Esophagus muscularis mucosa (tissue), 4 donors: ENCODE data around the gene CNGA2. TPM values are rescaled to one million over a fixed set of nuclear protein-coding genes. Genes with fewer than 3 reads are reported as not detected.

Experiments
- DNase-seq: peaks from one replicate; pipeline ENCODE4 v3.0.0-alpha.2; 2017; ENCODE audit errors: extremely low spot score
- H3K27ac ChIP-seq, 4 donors: fragments of 200-600 bp; sonication (generic); replicated peaks in 1 of 4; 1 replicate in 3 of 4; 2 replicates in 1 of 4; pipeline ENCODE4 v1.5.1; 2016 to 2019; ENCODE audit warnings: mild to moderate bottlenecking in 1 of 4
- H3K27me3 ChIP-seq, 4 donors: fragments of 200-600 bp; sonication (generic); one replicate each; pipeline versions ENCODE4 v1.5.1 to v1.6.0; 2016 to 2019
- H3K36me3 ChIP-seq, 4 donors: fragments of 200-600 bp; sonication (generic); one replicate each; pipeline ENCODE4 v1.5.1; 2016 to 2019
- H3K4me1 ChIP-seq, 4 donors: fragments of 200-600 bp; sonication (generic); one replicate each; pipeline ENCODE4 v1.5.1; 2016 to 2019
- H3K4me3 ChIP-seq, 4 donors: fragments of 200-600 bp; sonication (generic); 1 replicate in 2 of 4; 2 replicates in 2 of 4; pipeline ENCODE4 v1.5.1; 2016 to 2019; ENCODE audit warnings: mild to moderate bottlenecking in 4 of 4, moderate library complexity in 1 of 4
- H3K9me3 ChIP-seq, 4 donors: fragments of 200-600 bp; sonication (generic); 1 replicate in 3 of 4; 2 replicates in 1 of 4; pipeline ENCODE4 v1.5.1; 2016 to 2019
- CTCF ChIP-seq, 3 experiments: fragments of 200-600 bp in 2 of 3; fragments of 450-650 bp in 1 of 3; sonication (generic) in 2 of 3; IDR thresholded peaks; one replicate each; pipeline ENCODE4 v1.5.1; 2017 to 2019; ENCODE audit warnings: antibody characterized with exemption in 3 of 3, mild to moderate bottlenecking in 2 of 3, moderate library complexity in 1 of 3
- EP300 ChIP-seq: sonication (generic); formaldehyde crosslinking; IDR thresholded peaks from one replicate; pipeline ENCODE4 v1.6.1; 2017; ENCODE audit warnings: antibody characterized with exemption
- POLR2A ChIP-seq: fragments of 450-650 bp; IDR thresholded peaks from one replicate; pipeline ENCODE4 v1.6.1; 2017; ENCODE audit warnings: antibody characterized with exemption, moderate library complexity, mild to moderate bottlenecking, low read depth
- POLR2AphosphoS5 ChIP-seq, 2 donors: sonication (generic); formaldehyde crosslinking; IDR thresholded peaks; one replicate each; pipeline ENCODE4 v1.6.1; 2017; ENCODE audit warnings: antibody characterized with exemption in 2 of 2
- WGBS: methylation state at CpG from one replicate; pipeline ENCODE4 v1.1.5; 2018; 5-methylcytosine and 5-hydroxymethylcytosine counted together
- intact Hi-C: fragments of 100-400 bp; cut with DNase I; formaldehyde crosslinking; loops from one replicate; pipeline ENCODE4 v1.15.1; 2023
- total RNA-seq, 4 donors: library from RNA; depleted of rRNA; stranded (reverse); fragments of >200 nt; gene quantifications; one replicate each; pipeline versions ENCODE4 v1.1.0 to v1.2.1, GENCODE V29; 2016

Gene CNGA2
- total RNA-seq, 4 donors from 2014 or later: not detected

- no peak overlapping the region for H3K4me3 ChIP-seq
- H3K36me3 ChIP-seq: no peaks in the 10 kb centered on the region
- H3K27me3 ChIP-seq: peaks cover 0 to 10% (median 0%) of the 10 kb centered on the region in 4 donors
- no peak for DNase-seq
- no peak overlapping the region for H3K27ac ChIP-seq
- peaks cover 0 to 10% (median 5%) of the 10 kb centered on the region in 4 donors for H3K4me1 ChIP-seq
- H3K9me3 ChIP-seq: no peaks in the 10 kb centered on the region
- intact Hi-C loops: no loop called here
- WGBS: 77% methylated on average over 9 of the region's 9 CpGs
- TF ChIP-seq POLR2AphosphoS5 (IDR thresholded peaks at IDR 0.05) (no peak), EP300 (no peak), CTCF (IDR thresholded peaks at IDR 0.05) (no peak), POLR2A (no peak)
These were observed 34.8 kb upstream of the CNGA2 start for GRCh38 chrX:151699746-151700145.

GRCh38 chrX:151700581-151700980 lies 34.0 kb upstream of the CNGA2 start:
- Histone ChIP-seq H3K4me3 (no peak overlapping the region), H3K9me3 (no peaks in the 10 kb centered on the region), H3K27me3 (peaks cover 0 to 3% (median 0%) of the 10 kb centered on the region in 4 donors), H3K4me1 (peaks cover 0 to 10% (median 0%) of the 10 kb centered on the region in 4 donors), H3K36me3 (no peaks in the 10 kb centered on the region), H3K27ac (no peak overlapping the region)
- WGBS: 60% methylated on average over 4 of the region's 16 CpGs
- no peak for DNase-seq
- no peak for TF ChIP-seq POLR2A
- intact Hi-C loops: no loop called here

GRCh38 chrX:151701071-151701470 lies 33.5 kb upstream of the CNGA2 start:
- no peak for DNase-seq

GRCh38 chrX:151701531-151701930 lies 33.0 kb upstream of the CNGA2 start:
- 83% methylated on average over 7 of the region's 7 CpGs for WGBS
- Histone ChIP-seq H3K9me3 (no peaks in the 10 kb centered on the region), H3K27me3 (no peaks in the 10 kb centered on the region), H3K4me1 (peaks cover 0 to 10% (median 0%) of the 10 kb centered on the region in 4 donors), H3K27ac (no peak overlapping the region), H3K4me3 (no peak overlapping the region), H3K36me3 (no peaks in the 10 kb centered on the region)
- intact Hi-C loops: no loop called here
- DNase-seq: no peak
- no peak for TF ChIP-seq CTCF (IDR thresholded peaks at IDR 0.05)
- no peak for TF ChIP-seq POLR2A
- TF ChIP-seq POLR2AphosphoS5 (IDR thresholded peaks at IDR 0.05): no peak
- no peak for TF ChIP-seq EP300

More at GRCh38 chrX:151701071-151701470, 33.5 kb upstream of the CNGA2 start:
- H3K4me1 ChIP-seq: peaks cover 0 to 10% (median 0%) of the 10 kb centered on the region in 4 donors
- no peaks in the 10 kb centered on the region for H3K27me3 ChIP-seq
- intact Hi-C loops: no loop called here
- H3K9me3 ChIP-seq: no peaks in the 10 kb centered on the region
- no peak overlapping the region for H3K27ac ChIP-seq
- TF ChIP-seq POLR2A: no peak
- no peak for TF ChIP-seq CTCF (IDR thresholded peaks at IDR 0.05)
- TF ChIP-seq POLR2AphosphoS5 (IDR thresholded peaks at IDR 0.05): no peak
- TF ChIP-seq EP300: no peak
- H3K36me3 ChIP-seq: no peaks in the 10 kb centered on the region
- 95% methylated on average over 4 of the region's 4 CpGs for WGBS
- H3K4me3 ChIP-seq: no peak overlapping the region

GRCh38 chrX:151702026-151702714 lies 32.4 kb upstream of the CNGA2 start:
- no peaks in the 10 kb centered on the region for H3K27me3 ChIP-seq
- no peak for DNase-seq
- peaks cover 0 to 10% (median 0%) of the 10 kb centered on the region in 4 donors for H3K4me1 ChIP-seq
- WGBS: 74% methylated on average over 9 of the region's 9 CpGs
- H3K4me3 ChIP-seq: no peak overlapping the region
- intact Hi-C loops: no loop called here
- no peak for TF ChIP-seq EP300
- no peak for TF ChIP-seq POLR2A
- TF ChIP-seq CTCF (IDR thresholded peaks at IDR 0.05): no peak
- TF ChIP-seq POLR2AphosphoS5 (IDR thresholded peaks at IDR 0.05): no peak
- H3K36me3 ChIP-seq: no peaks in the 10 kb centered on the region
- H3K27ac ChIP-seq: no peak overlapping the region
- H3K9me3 ChIP-seq: no peaks in the 10 kb centered on the region
